ENCODE measurements around the gene LCP1.

- no peak for TF ChIP-seq CTCF (IDR thresholded peaks at IDR 0.05)
- TF ChIP-seq POLR2A (IDR thresholded peaks at IDR 0.05): no peak
- TF ChIP-seq POLR2AphosphoS5 (IDR thresholded peaks at IDR 0.05): no peak
These were observed 51.9 kb downstream of the LCP1 start for GRCh38 chr13:46129955-46130618.

Data from prostate gland (tissue), 2 donors.